Activated T-cell treated with anti-CD3 and anti-CD28 coated beads, Interleukin-2, amount 50 U/mL, for 48 hours (primary cell): ENCODE data around the gene PCAT7.
A peak's percentile ranks its signal among the peaks of the same experiment; 100 is the strongest.
"Not testable (repeated sequence)": the region's sequence is repeated elsewhere in the genome, so short reads cannot be mapped to it uniquely, and the experiment has no call there.

Source experiments
- DNase-seq, 2 experiments: peaks; one replicate each; pipeline ENCODE4 v3.0.0-alpha.2; 2020

The PCAT7 gene

DNA sequence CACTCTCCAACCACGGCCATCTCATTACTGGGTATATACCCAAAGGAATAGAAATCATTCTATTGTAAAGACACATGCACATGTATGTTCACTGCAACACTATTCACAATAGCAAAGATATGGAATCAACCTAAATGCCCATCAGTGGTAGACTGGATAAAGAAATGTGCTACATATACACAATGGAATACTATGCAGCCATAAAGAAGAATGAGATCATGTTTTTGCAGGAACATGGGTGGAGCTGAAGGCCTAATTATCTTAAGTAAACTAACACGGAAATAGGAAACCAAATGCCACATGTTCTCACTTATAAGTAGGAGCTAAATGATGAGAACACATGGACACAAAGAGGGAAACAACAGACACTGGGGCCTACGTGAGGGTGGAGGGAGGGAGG lies 9.4 kb downstream of the PCAT7 start:
- not testable (repeated sequence) for DNase-seq

DNA sequence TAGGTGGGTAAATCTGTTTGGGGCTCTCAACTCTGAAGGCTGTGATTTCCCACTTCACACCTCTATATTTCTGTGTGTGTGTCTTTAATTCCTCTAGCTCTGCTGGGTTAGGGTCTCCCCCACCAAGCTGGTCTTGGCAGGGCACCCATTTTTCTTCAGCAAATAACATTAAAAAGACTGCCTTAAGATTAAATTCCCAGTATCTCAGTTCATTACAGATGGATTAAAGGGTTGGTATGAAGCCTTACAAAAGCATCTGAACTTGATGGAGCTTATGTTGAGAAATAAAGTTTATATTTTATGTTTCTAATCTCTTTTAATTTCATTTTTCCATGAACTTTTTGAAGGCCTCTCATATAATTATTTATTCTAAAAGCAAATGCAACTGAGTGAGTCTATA lies 11.7 kb downstream of the PCAT7 start:
- DNase-seq: no peak

DNA sequence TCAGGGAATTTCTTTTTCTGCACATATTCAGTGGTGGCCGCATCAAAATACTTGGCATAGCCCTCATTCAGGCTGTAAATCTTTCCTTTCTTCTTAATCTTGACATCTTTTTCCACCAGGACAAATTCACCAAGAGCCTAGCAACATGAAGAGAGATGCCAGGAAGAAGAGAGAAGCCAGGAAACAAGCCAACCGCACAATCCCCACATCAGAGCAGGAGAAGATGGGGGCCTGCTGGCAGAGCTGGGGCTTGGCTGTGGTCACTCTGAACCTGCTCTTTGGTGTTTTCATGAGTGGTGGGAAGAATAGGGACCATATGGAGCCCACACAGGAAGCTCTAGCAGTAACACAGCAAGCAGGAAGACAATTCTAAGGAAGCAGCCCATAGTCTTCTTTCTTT lies 12.4 kb downstream of the PCAT7 start:
- no peak for DNase-seq

GRCh38 chr9:94568250-94568889 lies 13.5 kb downstream of the PCAT7 start:
- DNase-seq: no peak

DNA sequence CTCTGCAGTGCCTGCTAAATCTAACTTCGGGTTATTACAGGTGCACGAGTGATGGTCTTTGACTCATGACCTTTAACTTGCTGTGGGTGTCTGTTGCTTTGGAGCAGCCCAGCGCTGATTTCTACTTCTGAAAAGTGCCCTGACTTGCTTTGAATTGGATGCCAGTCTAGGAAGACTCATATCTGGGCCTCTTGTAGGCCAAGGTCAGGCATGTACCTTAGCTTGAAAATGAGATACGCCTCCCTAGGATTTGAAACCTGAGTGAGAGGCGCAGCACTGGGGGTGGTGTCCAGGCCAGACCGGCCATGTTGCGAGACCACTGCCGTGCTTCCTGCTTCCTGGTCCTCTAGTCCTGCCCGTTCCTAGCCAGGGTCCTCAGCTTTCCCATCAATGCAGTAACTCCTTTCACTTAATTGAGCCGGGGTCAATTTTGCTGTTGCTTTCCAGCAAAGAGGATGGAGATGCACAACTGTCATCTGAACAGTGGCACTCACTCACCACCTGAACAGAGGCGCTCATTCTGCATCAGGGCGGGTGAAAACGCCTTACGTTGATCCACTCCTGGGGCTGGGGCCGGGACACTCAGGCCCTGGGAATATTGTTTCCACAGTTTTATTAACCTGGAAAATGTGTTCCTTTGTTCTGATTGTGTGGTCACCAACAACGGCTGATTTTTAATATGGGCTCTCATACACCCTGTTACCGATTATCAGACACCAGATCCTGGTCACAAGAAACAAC lies 14.3 kb downstream of the PCAT7 start:
- no peak for DNase-seq

- DNase-seq: no peak
Observed at GRCh38 chr9:94576131-94576530, 21.2 kb downstream of the PCAT7 start.

DNA sequence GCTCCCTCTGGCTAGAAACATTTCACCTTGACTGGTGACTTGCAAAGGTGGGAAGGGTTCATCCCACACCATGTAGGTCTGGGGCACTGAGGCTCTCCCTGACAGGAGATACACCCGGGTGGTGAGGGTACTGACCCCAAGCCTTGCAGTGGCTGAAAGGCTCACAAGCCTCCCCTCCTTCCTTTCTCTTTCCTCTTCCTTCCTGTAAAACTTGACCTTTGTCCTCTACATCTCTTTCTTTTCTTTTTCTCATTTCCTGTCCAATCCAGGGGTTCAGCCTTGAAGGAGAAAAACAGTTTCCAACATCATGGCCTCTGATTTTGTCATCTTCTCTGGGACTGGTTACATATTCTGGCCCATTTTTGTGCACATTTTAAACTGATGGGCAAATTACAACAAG lies 22.2 kb downstream of the PCAT7 start:
- DNase-seq: no peak

- DNase-seq: no peak
Observed at GRCh38 chr9:94577571-94577970, 22.7 kb downstream of the PCAT7 start.

DNA sequence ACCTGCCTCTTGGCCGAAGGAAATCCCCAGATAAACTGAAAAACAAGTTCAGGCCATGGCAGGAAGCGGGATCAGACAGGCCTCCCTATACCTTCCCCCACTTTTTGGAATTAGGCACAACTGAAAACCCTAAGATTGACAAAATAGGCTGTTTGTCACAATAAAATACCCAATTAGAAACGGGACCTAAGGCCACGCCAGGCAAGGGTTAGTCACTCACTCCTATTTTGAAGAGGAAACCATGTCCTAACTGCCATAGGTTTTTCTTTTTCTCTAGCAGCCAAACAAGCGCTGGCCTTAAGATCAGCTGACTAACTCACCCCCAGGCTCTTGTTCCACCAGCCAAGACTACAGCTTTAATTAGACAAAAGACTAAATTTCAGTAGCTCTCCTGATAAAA lies 26.8 kb downstream of the PCAT7 start:
- DNase-seq: no peak

DNA sequence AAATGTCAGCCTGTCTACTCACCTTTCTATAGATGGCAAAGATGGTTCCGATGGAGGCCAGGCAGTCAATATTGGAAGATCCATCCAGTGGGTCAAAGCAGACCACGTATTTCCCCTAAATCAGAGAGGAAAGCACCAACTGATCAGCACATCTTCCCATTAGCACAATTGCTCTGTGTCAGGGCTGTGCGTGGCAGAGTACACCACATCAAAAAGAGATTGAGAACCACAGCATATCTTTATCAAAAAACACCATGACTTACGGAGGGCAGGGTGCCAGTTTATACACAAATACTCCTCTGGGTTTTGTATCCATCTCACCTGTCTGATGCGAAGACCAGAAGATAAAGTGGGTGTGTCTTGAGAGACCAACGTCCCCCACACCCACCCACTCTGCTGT lies 29.7 kb downstream of the PCAT7 start:
- no peak for DNase-seq

GRCh38 chr9:94586316-94586715 lies 31.4 kb downstream of the PCAT7 start:
- no peak for DNase-seq

- no peak for DNase-seq
Observed at GRCh38 chr9:94586814-94587213, 31.9 kb downstream of the PCAT7 start.

DNA sequence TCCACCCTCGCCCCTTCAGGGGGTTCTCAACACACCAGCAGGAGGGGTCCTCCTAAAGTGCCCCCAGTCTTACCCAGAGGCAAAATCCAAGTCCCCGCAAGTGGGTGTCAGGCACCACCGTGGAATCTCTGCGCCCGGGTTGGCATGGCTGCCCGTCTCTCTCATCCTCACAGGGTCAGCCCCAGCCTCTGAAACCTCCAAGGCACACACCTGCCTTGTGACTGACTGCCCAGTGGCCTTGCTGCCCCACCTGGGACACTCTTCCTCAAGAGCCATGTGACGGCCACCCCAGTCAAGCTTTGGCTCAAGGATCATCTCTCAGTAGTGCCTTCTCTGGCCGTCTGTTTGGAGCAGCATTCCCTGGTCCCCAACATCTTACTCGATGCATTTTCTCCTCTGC lies 33.8 kb downstream of the PCAT7 start:
- no peak for DNase-seq

- DNase-seq: not testable (repeated sequence)
Observed at GRCh38 chr9:94591046-94591545, 36.2 kb downstream of the PCAT7 start.

GRCh38 chr9:94591876-94592275 lies 37.0 kb downstream of the PCAT7 start:
- no peak for DNase-seq

GRCh38 chr9:94592683-94593082 lies 37.8 kb downstream of the PCAT7 start:
- not testable (repeated sequence) for DNase-seq

GRCh38 chr9:94593459-94594345 lies 38.8 kb downstream of the PCAT7 start, which contains the start of gene FBP2:
FBP2 (minus strand) TSS chr9:94593824; CDS start chr9:94593726, 98 bp downstream.
- no peak for DNase-seq

DNA sequence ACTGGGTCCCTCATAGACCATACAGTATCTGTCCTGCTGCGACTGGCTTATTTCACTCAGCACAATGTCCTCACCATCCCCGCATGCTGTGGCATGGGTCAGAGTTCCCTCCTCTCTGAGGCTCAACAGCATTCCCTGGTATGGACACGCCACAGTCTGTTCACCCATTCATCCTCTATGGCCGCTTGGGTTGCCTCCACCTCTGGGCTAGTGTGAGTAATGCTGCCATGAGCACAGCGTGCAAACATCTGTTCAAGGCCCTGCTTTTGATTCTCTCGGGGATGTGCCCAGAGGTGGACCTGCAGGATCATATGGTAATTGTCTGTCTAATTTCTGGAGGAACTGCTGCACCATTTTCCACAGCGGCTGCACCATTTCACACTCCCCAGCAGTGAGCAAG lies 44.2 kb downstream of the PCAT7 start:
- DNase-seq: no peak

GRCh38 chr9:94600258-94600657 lies 45.4 kb downstream of the PCAT7 start:
- DNase-seq: no peak

DNA sequence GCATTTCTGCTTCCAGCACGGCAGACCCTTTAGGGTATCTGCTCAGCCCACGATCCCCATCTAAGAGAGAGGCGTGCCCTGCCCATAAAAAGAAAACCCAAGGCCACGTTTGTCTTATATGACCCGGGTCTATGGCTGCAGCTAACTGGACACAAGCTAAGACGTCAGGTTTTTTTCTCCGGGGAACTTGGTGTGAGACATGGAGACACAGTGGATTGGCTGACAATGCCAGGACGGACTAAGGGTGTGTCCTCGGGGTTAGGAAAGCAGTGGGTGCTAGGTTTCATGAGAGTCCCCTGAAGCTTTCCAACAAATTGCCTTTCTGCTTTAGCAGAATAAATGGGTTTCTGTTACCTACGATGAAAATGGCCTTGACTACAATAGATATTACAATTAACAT lies 45.8 kb downstream of the PCAT7 start:
- no peak for DNase-seq

DNA sequence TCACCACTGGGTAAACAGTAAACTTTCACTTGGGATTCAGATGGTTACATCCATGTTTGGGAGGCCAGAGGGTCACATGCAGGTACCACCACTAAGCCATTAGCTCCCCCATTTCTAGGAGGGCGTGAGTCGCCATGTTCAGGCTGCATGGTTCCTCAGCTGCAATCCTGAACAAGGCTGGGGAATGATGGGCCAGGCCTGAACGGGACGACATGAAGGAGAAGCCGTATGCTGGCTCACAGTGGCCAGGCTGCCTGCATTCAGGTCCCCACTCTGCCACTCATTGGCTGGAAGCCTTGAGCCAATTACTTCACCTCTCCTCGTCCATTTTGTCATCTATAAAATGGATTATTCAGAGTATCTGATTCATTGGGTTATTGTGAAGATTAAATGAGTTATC lies 47.8 kb downstream of the PCAT7 start:
- DNase-seq: no peak

GRCh38 chr9:94603259-94604160 lies 48.6 kb downstream of the PCAT7 start:
- DNase-seq: peak; percentile 85 to 87
